ENCODE data around the gene OR2G6. TPM values are rescaled to one million over a fixed set of nuclear protein-coding genes. Genes with fewer than 3 reads are reported as not detected.
"Not testable (repeated sequence)": the region's sequence is repeated elsewhere in the genome, so short reads cannot be mapped to it uniquely, and the experiment has no call there.

The OR2G6 gene
- total and polyA plus RNA-seq, 4 donors, result not detected

DNA sequence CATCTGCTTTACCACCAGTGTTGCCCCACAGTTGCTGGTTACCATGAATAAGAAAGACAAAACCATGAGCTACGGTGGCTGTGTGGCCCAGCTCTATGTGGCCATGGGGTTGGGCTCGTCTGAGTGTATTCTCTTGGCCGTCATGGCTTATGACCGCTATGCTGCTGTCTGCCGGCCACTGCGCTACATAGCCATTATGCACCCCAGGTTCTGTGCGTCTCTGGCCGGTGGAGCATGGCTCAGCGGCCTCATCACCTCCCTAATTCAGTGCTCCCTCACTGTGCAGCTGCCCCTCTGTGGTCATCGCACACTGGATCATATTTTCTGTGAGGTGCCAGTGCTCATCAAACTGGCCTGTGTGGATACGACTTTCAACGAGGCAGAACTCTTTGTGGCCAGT, 14.0 kb downstream of the OR2G6 start:
- Histone ChIP-seq H3K4me3 (ENCODE audit: low read depth in 1 of 3, low read length in 3 of 3) (no peak overlapping the region), H3K27ac (ENCODE audit: low read depth in 1 of 2, low read length in 2 of 2) (no peak overlapping the region), H3K27me3 (ENCODE audit: control insufficient read depth in 4 of 4, insufficient read depth in 4 of 4, low read length in 3 of 4) (no peaks in the 10 kb centered on the region), H3K36me3 (ENCODE audit: control insufficient read depth in 4 of 4, insufficient read depth in 3 of 4, low read depth in 1 of 4, low read length in 3 of 4) (no peaks in the 10 kb centered on the region), H3K9ac (ENCODE audit: low read depth in 1 of 2, low read length in 2 of 2) (no peak overlapping the region), H3K4me1 (ENCODE audit: control insufficient read depth in 4 of 4, insufficient read depth in 4 of 4, low read length in 3 of 4) (no peaks in the 10 kb centered on the region), H3K9me3 (ENCODE audit: control insufficient read depth in 4 of 4, low read length in 3 of 4) (no peaks in the 10 kb centered on the region)
- TF ChIP-seq HNF4A (conservative IDR thresholded peaks at IDR 0.05) (no peak), RXRA (IDR thresholded peaks at IDR 0.05) (no peak), ATF3 (IDR thresholded peaks at IDR 0.05) (no peak), SP1 (IDR thresholded peaks at IDR 0.05) (no peak), CTCF (IDR thresholded peaks at IDR 0.05; ENCODE audit: low read depth, low read length, missing input control) (no peak), EGR1 (IDR thresholded peaks at IDR 0.05; ENCODE audit: low read depth in 2 of 2) (no peak), HNF4G (IDR thresholded peaks at IDR 0.05) (no peak), TAF1 (conservative IDR thresholded peaks at IDR 0.05) (no peak), JUND (IDR thresholded peaks at IDR 0.05) (no peak), FOXA1 (IDR thresholded peaks at IDR 0.05) (no peak), REST (IDR thresholded peaks at IDR 0.05) (no peak), RAD21 (IDR thresholded peaks at IDR 0.05) (no peak), FOXA2 (IDR thresholded peaks at IDR 0.05) (no peak), ZBTB33 (IDR thresholded peaks at IDR 0.05) (no peak)
- DNase-seq (ENCODE audit: low spot score), result no peak
- whole genome bisulfite sequencing, result 82% methylated on average over 12 of the region's 12 CpGs

DNA sequence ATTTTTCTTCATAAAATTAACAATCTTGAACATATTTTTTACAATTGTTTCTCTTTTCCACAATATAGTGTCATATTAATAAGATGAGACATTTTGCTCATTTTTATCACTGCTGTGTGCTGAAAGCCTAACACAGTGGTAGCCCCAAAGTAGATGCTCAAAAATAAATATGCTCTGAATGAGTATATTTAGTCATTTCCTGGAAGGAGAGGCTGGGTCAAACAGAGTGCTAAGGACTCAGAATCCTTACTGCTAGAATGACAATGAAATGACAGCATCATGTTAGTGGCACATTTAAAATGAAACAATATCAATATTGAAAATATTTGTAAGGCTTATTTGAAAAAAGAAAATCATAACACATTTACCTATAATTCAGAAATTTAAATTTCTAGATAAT, 29.6 kb downstream of the OR2G6 start:
- not testable (repeated sequence) for H3K9me3 ChIP-seq (ENCODE audit: control insufficient read depth in 4 of 4, low read length in 3 of 4); H3K4me3 ChIP-seq (ENCODE audit: low read depth in 1 of 3, low read length in 3 of 3); H3K27ac ChIP-seq (ENCODE audit: low read depth in 1 of 2, low read length in 2 of 2); H3K36me3 ChIP-seq (ENCODE audit: control insufficient read depth in 4 of 4, insufficient read depth in 3 of 4, low read depth in 1 of 4, low read length in 3 of 4); H3K27me3 ChIP-seq (ENCODE audit: control insufficient read depth in 4 of 4, insufficient read depth in 4 of 4, low read length in 3 of 4); DNase-seq (ENCODE audit: low spot score); H3K4me1 ChIP-seq (ENCODE audit: control insufficient read depth in 4 of 4, insufficient read depth in 4 of 4, low read length in 3 of 4); H3K9ac ChIP-seq (ENCODE audit: low read depth in 1 of 2, low read length in 2 of 2)

DNA sequence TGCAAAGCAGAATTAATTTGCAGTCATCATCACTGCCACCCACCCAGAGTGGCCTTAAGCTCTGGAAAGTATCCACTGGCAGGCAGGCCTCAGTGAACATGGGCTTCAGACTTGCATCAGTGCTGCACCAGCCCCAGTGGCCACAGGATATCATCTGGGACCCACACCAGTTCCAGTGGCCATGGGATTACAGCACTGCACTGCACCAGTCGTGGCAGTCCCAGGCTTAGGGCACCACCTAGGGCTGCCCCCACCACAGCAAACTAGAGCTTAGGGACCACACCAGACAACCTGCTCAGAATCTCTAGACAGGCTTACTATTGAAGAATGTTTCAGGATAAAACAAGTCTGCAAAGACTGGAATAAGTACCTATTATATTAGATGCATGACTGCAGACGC, 39.5 kb downstream of the OR2G6 start:
- not testable (repeated sequence) for H3K9ac ChIP-seq (ENCODE audit: low read depth in 1 of 2, low read length in 2 of 2); H3K36me3 ChIP-seq (ENCODE audit: control insufficient read depth in 4 of 4, insufficient read depth in 3 of 4, low read depth in 1 of 4, low read length in 3 of 4); H3K4me3 ChIP-seq (ENCODE audit: low read depth in 1 of 3, low read length in 3 of 3); DNase-seq (ENCODE audit: low spot score); H3K9me3 ChIP-seq (ENCODE audit: control insufficient read depth in 4 of 4, low read length in 3 of 4); H3K4me1 ChIP-seq (ENCODE audit: control insufficient read depth in 4 of 4, insufficient read depth in 4 of 4, low read length in 3 of 4); H3K27ac ChIP-seq (ENCODE audit: low read depth in 1 of 2, low read length in 2 of 2); H3K27me3 ChIP-seq (ENCODE audit: control insufficient read depth in 4 of 4, insufficient read depth in 4 of 4, low read length in 3 of 4)
- WGBS, result no CpG with 5 or more reads among the region's 2 CpGs

GRCh38 chr1:248551027-248551426, 43.2 kb downstream of the OR2G6 start:
- H3K27me3 ChIP-seq (ENCODE audit: control insufficient read depth in 4 of 4, insufficient read depth in 4 of 4, low read length in 3 of 4); H3K4me3 ChIP-seq (ENCODE audit: low read depth in 1 of 3, low read length in 3 of 3); H3K9ac ChIP-seq (ENCODE audit: low read depth in 1 of 2, low read length in 2 of 2); H3K4me1 ChIP-seq (ENCODE audit: control insufficient read depth in 4 of 4, insufficient read depth in 4 of 4, low read length in 3 of 4); H3K36me3 ChIP-seq (ENCODE audit: control insufficient read depth in 4 of 4, insufficient read depth in 3 of 4, low read depth in 1 of 4, low read length in 3 of 4); H3K27ac ChIP-seq (ENCODE audit: low read depth in 1 of 2, low read length in 2 of 2); H3K9me3 ChIP-seq (ENCODE audit: control insufficient read depth in 4 of 4, low read length in 3 of 4); DNase-seq (ENCODE audit: low spot score): not testable (repeated sequence)
- WGBS, result no CpG with 5 or more reads among the region's 6 CpGs

- DNase-seq (ENCODE audit: low spot score); H3K4me1 ChIP-seq (ENCODE audit: control insufficient read depth in 4 of 4, insufficient read depth in 4 of 4, low read length in 3 of 4); H3K27me3 ChIP-seq (ENCODE audit: control insufficient read depth in 4 of 4, insufficient read depth in 4 of 4, low read length in 3 of 4); H3K9ac ChIP-seq (ENCODE audit: low read depth in 1 of 2, low read length in 2 of 2); H3K9me3 ChIP-seq (ENCODE audit: control insufficient read depth in 4 of 4, low read length in 3 of 4); H3K4me3 ChIP-seq (ENCODE audit: low read depth in 1 of 3, low read length in 3 of 3); H3K27ac ChIP-seq (ENCODE audit: low read depth in 1 of 2, low read length in 2 of 2); H3K36me3 ChIP-seq (ENCODE audit: control insufficient read depth in 4 of 4, insufficient read depth in 3 of 4, low read depth in 1 of 4, low read length in 3 of 4): not testable (repeated sequence)
- 78% methylated on average over 3 of the region's 3 CpGs for WGBS
Measured at GRCh38 chr1:248562672-248563071, 54.8 kb downstream of the OR2G6 start, which contains the start of gene OR2T29. Gene OR2T29, minus strand, starts transcription at chr1:248562772. Its CDS starts 3,281 bp downstream, at chr1:248559491.
